Stimulated activated CD4-positive, alpha-beta T cell treated with anti-CD3 and anti-CD28 coated beads, Interleukin-4, amount 100 ng/mL, for 48 hours (primary cell): Measurements from ENCODE around the gene THAP2.
"Not testable (repeated sequence)": the region's sequence is repeated elsewhere in the genome, so short reads cannot be mapped to it uniquely, and the experiment has no call there.

ENCODE experiments used
- DNase-seq, 2 donors: peaks; one replicate each; pipeline ENCODE4 v3.0.0-alpha.2; 2020; ENCODE audit warnings: low read depth in 2 of 2

The THAP2 gene

GRCh38 chr12:71662849-71663560, 1.1 kb upstream of the THAP2 start:
- DNase-seq = peak; percentile 61 to 65

GRCh38 chr12:71664411-71665089, 449 bp downstream of the THAP2 start:
- DNase-seq = no peak

- no peak for DNase-seq
Measured at GRCh38 chr12:71665090-71665463, 976 bp downstream of the THAP2 start.

GRCh38 chr12:71666259-71666658, 2.2 kb downstream of the THAP2 start:
- no peak for DNase-seq

DNA sequence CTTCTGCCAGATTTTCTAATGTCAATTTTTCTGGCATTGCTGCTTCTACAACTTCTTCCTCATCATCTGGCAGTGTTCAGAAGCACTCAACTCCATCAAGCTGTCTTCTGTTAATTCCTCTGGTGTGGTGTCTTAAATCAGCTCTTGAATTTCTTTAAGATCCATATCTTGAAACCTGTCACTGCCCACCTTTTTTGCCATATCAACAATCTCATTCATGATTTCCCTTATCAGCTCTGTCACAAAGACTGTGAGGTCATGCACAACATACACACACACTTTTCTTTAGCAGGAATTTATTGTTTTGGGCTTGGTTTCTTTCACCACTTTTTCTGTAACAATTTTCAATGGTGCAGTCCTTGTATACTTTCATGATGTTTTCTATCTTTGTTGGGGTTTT, 7.2 kb downstream of the THAP2 start:
- DNase-seq = no peak

- DNase-seq = no peak
Measured at GRCh38 chr12:71671816-71672215, 7.7 kb downstream of the THAP2 start.

GRCh38 chr12:71682466-71682865, 18.4 kb downstream of the THAP2 start:
- DNase-seq = no peak

DNA sequence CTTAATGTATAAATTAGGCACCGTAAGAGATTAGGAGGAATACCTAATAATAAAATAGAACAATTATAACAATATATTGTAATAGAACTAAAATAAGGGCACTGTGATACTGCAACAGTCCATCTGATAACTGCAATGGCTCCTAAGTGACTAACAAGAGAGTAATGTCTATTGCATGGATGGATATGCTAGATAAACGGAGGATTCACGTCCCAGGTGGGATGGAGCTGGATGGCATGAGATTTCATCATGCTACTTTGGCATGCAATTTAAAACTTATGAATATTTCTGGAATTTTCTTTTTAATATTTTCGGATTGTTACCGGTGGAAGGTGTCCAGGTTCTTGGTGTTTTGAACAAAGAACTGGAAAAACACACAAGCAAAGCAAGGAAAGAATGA, 19.5 kb downstream of the THAP2 start:
- no peak for DNase-seq

DNA sequence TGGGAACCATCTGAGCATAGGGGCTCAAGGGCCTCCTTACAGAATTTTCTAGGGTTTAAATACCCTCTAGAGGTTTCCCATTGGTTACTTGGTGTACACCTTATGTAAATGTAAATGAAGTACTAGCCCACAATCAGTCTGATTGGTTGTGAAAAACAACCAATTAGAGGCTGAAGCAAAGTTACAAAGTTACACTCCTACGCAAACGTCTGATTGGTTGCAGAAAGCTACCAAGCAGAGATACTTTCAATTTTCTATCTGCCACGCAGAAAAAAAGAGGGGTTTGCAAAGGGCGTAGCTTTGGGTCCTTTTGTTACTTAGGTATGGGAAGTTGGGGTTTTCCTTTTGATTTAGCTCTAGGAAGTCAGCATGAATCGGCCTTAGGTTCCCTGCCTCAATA, 20.0 kb downstream of the THAP2 start:
- no peak for DNase-seq

GRCh38 chr12:71685312-71685906, 21.3 kb downstream of the THAP2 start:
- no peak for DNase-seq

DNA sequence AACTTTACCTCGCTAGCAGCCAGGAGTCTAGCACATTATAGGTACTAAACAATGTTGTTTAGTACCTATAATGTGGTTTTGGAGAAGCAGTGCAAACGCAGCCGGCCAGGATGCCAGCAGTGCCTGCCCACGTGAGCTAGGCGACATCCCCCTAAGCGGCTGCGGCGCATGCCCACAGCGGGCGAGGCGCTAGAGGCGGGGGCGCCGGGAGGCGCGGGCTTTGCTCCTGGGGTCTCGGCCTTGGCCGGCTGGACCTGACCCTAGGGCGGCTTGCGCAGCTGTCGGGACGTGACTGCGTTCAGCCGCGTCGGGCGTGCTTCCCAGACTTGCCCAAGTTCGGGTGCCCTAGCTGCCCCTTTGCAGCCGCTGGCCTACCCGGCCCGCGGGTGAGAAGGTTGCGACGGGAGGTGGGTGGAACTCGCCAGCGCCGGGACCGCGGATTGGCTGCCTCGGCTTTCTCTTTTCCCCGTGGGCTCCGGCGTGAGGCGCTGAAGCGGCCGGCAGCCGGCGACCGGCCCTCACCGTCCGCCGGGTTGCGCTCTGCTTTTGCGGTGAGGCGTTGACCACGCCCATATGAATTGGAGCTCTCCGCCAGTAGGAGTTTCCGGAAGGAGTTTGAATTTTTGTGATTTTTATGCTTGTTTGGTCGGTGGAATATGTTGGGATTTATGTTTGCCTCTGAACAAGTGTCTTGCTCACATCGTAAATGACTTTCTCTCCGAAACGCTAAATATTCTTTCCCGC, 22.0 kb downstream of the THAP2 start, which contains the start of gene TMEM19:
TMEM19 (plus strand) TSS at position 169 of the 744 bp plus-strand sequence. CDS start 599 bp downstream, outside the sequence.
- peak; percentile 66 to 76 for DNase-seq

- no peak for DNase-seq
Measured at GRCh38 chr12:71686658-71687025, 22.5 kb downstream of the THAP2 start.

DNA sequence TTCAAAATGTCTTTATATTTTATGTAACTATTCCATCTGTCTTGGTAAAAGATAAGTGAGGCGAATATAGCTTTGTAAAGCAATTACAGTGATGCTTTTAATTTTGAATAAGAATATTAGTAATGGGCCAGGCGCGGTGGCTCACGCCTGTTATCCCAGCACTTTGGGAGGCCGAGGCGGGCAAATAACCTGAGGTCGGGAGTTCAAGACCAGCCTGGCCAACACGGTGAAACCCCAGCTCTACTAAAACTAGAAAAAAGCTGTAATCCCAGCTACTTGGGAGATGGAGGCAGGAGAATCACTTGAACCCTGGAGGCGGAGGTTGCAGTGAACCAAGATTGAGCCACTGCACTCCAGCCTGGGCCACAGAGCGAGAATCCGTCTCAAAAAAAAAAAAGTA, 23.1 kb downstream of the THAP2 start:
- DNase-seq = not testable (repeated sequence)

- no peak for DNase-seq
Measured at GRCh38 chr12:71688961-71689570, 25.0 kb downstream of the THAP2 start.

DNA sequence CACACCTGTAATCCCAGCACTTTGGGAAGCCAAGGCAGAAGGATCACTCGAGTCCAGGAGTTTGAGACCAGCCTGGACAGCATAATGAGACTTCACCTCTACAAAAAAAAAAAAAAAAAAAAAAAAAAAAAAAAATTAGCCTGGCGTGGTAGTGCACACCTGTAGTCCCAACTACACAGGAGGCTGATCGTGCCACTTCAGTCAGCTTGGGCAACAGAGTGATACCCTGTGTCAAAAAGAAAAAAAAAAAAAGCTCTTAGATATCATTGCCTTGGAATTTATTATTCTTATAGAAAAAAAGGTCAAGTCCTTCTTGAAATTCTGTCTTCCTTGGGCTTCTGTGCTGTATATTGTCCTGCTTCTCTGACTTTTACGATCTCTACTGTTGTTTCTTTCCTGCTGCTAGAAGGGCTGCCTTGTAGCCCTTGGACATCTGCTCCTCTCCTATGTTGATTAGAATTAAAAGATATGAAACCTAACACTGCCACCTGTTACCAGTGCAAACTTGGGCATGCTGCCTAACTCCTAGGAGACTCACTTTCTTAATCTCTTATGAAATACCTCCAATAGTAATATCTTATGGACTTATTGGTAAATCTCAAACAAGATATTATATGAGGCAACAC, 27.5 kb downstream of the THAP2 start:
- no peak for DNase-seq

- DNase-seq = no peak
Measured at GRCh38 chr12:71693126-71693525, 29.0 kb downstream of the THAP2 start.

- DNase-seq = not testable (repeated sequence)
Measured at GRCh38 chr12:71693651-71694050, 29.6 kb downstream of the THAP2 start.

GRCh38 chr12:71694099-71694820, 30.2 kb downstream of the THAP2 start:
- no peak for DNase-seq

- DNase-seq = no peak
Measured at GRCh38 chr12:71695782-71696181, 31.7 kb downstream of the THAP2 start.

- DNase-seq = not testable (repeated sequence)
Measured at GRCh38 chr12:71702181-71702580, 38.1 kb downstream of the THAP2 start.

DNA sequence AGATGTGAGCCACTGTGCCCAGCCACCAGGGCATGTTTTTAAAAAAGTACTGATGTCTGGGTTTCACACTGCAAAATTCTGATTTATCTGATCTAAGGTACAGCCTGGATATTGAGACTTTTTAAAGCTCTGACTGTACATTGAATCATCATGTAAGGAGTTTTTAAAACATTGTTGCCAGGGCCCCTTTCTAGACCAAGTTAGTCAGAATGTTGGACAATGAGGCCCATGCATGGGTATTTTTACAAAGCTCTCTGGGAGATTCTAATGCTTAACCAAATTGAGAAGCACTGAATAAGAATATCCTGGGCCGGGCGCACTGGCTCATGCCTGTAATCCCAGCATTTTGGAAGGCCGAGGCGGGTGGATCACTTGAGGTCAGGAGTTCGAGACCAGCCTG, 38.5 kb downstream of the THAP2 start:
- DNase-seq = no peak
